GM12873 (cell line): Measurements from ENCODE around the gene BCDIN3D.

Experiments
- CTCF ChIP-seq: IDR thresholded peaks from 2 replicates; pipeline ENCODE4 v1.5.1; 2012; ENCODE audit warnings: low read depth, mild to moderate bottlenecking, moderate library complexity, low read length, control low read depth; ENCODE audit not compliant: insufficient read depth; ENCODE audit errors: missing control alignments

BCDIN3D gene

DNA sequence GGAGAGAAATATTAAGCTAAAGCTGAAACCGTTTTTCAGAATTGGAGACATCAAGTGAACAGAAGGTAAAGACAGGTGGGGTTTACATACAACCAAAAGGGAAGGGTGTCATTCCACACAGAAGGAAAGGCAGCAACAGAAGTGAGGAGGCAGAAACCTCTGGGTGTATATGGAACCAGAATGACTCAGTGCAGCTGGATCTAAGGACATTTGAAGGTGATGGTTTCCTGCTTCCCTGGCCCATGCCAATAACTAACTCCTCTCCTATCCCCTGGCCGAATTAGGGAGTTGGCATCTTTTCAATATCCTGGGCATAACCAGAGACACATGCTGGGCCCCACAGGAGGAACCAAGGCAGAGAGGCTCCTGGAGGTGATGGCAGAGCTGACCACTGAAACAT lies 23.1 kb downstream of the BCDIN3D start:
- no peak for TF ChIP-seq CTCF

GRCh38 chr12:49818241-49818895 lies 24.5 kb downstream of the BCDIN3D start:
- no peak for TF ChIP-seq CTCF

- no peak for TF ChIP-seq CTCF
Observed at GRCh38 chr12:49813131-49813530, 29.8 kb downstream of the BCDIN3D start.

DNA sequence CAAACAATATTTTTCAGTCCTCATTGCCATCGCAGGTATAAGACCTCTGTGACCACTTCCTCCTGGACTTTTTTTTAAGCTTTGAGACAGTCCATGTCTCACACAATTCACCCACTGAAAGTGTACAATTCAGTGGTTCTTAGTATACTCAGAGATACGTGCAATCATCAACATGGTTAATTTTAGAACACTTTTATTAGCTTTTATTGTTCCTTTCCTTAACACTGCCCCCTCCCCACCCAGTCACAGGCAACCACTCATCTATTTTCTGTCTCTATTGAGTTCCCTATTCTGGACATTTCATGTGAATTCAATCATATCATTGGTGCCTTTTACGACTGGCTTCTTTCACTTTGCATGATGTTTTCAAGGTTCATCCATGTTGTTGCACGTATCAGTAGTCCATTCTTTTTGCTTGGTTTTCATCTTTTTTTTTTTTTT lies 30.9 kb downstream of the BCDIN3D start:
- TF ChIP-seq CTCF: no peak

GRCh38 chr12:49811136-49811535 lies 31.8 kb downstream of the BCDIN3D start:
- TF ChIP-seq CTCF: no peak

GRCh38 chr12:49809906-49810389 lies 33.0 kb downstream of the BCDIN3D start:
- TF ChIP-seq CTCF: no peak

DNA sequence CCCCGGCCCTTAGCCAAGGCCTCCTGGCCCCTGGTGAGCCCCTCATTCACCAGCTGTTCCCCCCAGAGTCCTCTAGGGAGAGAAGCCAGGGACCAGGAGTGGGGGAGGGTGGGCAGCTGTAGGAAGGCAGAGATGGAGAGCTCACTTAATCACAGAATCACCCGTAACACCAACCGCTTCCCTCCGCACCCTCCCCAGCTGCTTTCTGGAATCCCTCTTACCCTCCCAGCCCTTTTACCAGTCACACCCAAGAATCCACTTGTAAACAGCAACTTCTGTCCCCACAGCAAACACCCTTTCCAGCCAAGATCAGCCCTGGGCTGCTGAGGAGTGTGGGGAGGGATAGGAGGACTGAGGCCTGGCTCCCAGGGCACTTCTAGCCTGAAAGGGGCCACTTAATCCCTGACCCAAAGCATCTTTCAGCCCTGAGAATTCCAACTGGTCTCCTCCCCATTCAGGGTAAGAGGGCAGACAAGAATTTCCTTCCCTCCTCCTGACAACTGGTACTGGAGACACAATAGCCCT lies 33.5 kb downstream of the BCDIN3D start:
- TF ChIP-seq CTCF: no peak
